GM21526 (cell line): Measurements from ENCODE around the gene C16orf46.

Source experiments
- ATAC-seq: cut with Tn5 transposase; IDR thresholded peaks from one replicate; pipeline ENCODE4 v1.9.1; 2021; ENCODE audit warnings: moderate library complexity; ENCODE audit not compliant: unreplicated experiment, low FRiP score

C16orf46 gene

GRCh38 chr16:81076566-81077075 lies 417 bp downstream of the C16orf46 start:
- ATAC-seq, result peak; percentile 80

- no peak for ATAC-seq
Observed at GRCh38 chr16:81073560-81074330, 3.3 kb downstream of the C16orf46 start.

GRCh38 chr16:81071805-81072204 lies 5.2 kb downstream of the C16orf46 start:
- no peak for ATAC-seq

- ATAC-seq, result no peak
Observed at GRCh38 chr16:81070979-81071378, 6.1 kb downstream of the C16orf46 start.

GRCh38 chr16:81069063-81069462 lies 8.0 kb downstream of the C16orf46 start:
- no peak for ATAC-seq

GRCh38 chr16:81067166-81067565 lies 9.9 kb downstream of the C16orf46 start:
- no peak for ATAC-seq

GRCh38 chr16:81066681-81067080 lies 10.4 kb downstream of the C16orf46 start:
- no peak for ATAC-seq

- ATAC-seq, result no peak
Observed at GRCh38 chr16:81061871-81062608, 15.0 kb downstream of the C16orf46 start.

- ATAC-seq, result no peak
Observed at GRCh38 chr16:81061307-81061640, 15.8 kb downstream of the C16orf46 start.

GRCh38 chr16:81060576-81061306 lies 16.3 kb downstream of the C16orf46 start:
- ATAC-seq, result no peak

GRCh38 chr16:81053761-81054160 lies 23.3 kb downstream of the C16orf46 start:
- no peak for ATAC-seq

- no peak for ATAC-seq
Observed at GRCh38 chr16:81042821-81043220, 34.2 kb downstream of the C16orf46 start.

GRCh38 chr16:81041696-81042095 lies 35.3 kb downstream of the C16orf46 start:
- ATAC-seq, result no peak

GRCh38 chr16:81040842-81041241 lies 36.2 kb downstream of the C16orf46 start:
- ATAC-seq, result no peak

GRCh38 chr16:81040131-81040530 lies 36.9 kb downstream of the C16orf46 start:
- ATAC-seq, result no peak

GRCh38 chr16:81036751-81037350 lies 40.2 kb downstream of the C16orf46 start:
- no peak for ATAC-seq

GRCh38 chr16:81035975-81036750 lies 40.9 kb downstream of the C16orf46 start:
- peak; percentile 49 for ATAC-seq

GRCh38 chr16:81035398-81035974 lies 41.6 kb downstream of the C16orf46 start, which contains the start of gene ATMIN:
TSS of gene ATMIN (plus strand) at chr16:81035842. CDS start at chr16:81035871, 29 bp downstream.
- ATAC-seq, result peak; percentile 78

- ATAC-seq, result no peak
Observed at GRCh38 chr16:81029930-81030604, 47.0 kb downstream of the C16orf46 start.
